22Rv1 (cell line): ENCODE measurements around the gene HSP90AA1.

ENCODE experiments used
- CTCF ChIP-seq: fragments of 450-650 bp; IDR thresholded peaks from 2 replicates; pipeline ENCODE4 v1.5.1; 2017; ENCODE audit warnings: mild to moderate bottlenecking
- ZFX ChIP-seq: fragments of 450-650 bp; IDR thresholded peaks from 2 replicates; pipeline ENCODE4 v1.6.1; 2017; ENCODE audit warnings: antibody characterized with exemption, borderline replicate concordance

GRCh38 chr14:102039157-102039556, 47.7 kb downstream of the HSP90AA1 start:
- TF ChIP-seq CTCF (no peak), ZFX (no peak)
